Measurements from ENCODE around the gene INCA1. TPM values are rescaled to one million over a fixed set of nuclear protein-coding genes. Genes with fewer than 3 reads are reported as not detected.

INCA1 gene
- total RNA-seq, 2 donors from 2014 or later = 0.99 to 1.7 TPM

- Mint-ChIP-seq H3K36me3 (ENCODE audit: low read depth) (peaks cover 48% of the 10 kb centered on the region), H3K27ac (peak overlapping the region; percentile 89), H3K9me3 (no peaks in the 10 kb centered on the region), H3K4me3 (peak overlapping the region; percentile 93), H3K27me3 (ENCODE audit: insufficient read depth) (no peaks in the 10 kb centered on the region), H3K4me1 (peaks cover 28% of the 10 kb centered on the region)
- Histone ChIP-seq H3K9me3 (ENCODE audit: control insufficient read depth, low read length) (no peaks in the 10 kb centered on the region), H3K36me3 (ENCODE audit: control insufficient read depth, insufficient read depth, low read length) (peaks cover 47% of the 10 kb centered on the region), H3K4me3 (ENCODE audit: low read length) (no peak overlapping the region), H3K9ac (ENCODE audit: extremely low read depth, low read length, poor library complexity, severe bottlenecking) (no peak overlapping the region), H3K27me3 (ENCODE audit: control insufficient read depth, insufficient read depth, low read length, poor library complexity, severe bottlenecking) (no peaks in the 10 kb centered on the region), H3K4me1 (ENCODE audit: control insufficient read depth, insufficient read depth, low read length) (peaks cover 10% of the 10 kb centered on the region), H3K27ac (ENCODE audit: low read depth, low read length) (no peak overlapping the region)
- WGBS, 2 experiments (ENCODE audit: insufficient coverage in 1 of 2, insufficient read length in 1 of 2) = 90 to 92% methylated on average over 1 to 8 of the region's 8 CpGs
- TF ChIP-seq CTCF (conservative IDR thresholded peaks at IDR 0.05) = no peak
- peak; percentile 60 for DNase-seq
Measured at GRCh38 chr17:4944554-4945175, 52.7 kb downstream of the INCA1 start.

- Histone ChIP-seq H3K9ac (ENCODE audit: extremely low read depth, low read length, poor library complexity, severe bottlenecking) (no peak overlapping the region), H3K36me3 (ENCODE audit: control insufficient read depth, insufficient read depth, low read length) (peaks cover 47% of the 10 kb centered on the region), H3K27me3 (ENCODE audit: control insufficient read depth, insufficient read depth, low read length, poor library complexity, severe bottlenecking) (no peaks in the 10 kb centered on the region), H3K9me3 (ENCODE audit: control insufficient read depth, low read length) (no peaks in the 10 kb centered on the region), H3K27ac (ENCODE audit: low read depth, low read length) (no peak overlapping the region), H3K4me1 (ENCODE audit: control insufficient read depth, insufficient read depth, low read length) (peaks cover 10% of the 10 kb centered on the region), H3K4me3 (ENCODE audit: low read length) (no peak overlapping the region)
- no peak for TF ChIP-seq CTCF (conservative IDR thresholded peaks at IDR 0.05)
- H3K4me1 Mint-ChIP-seq = peaks cover 30% of the 10 kb centered on the region
- peaks cover 48% of the 10 kb centered on the region for H3K36me3 Mint-ChIP-seq (ENCODE audit: low read depth)
- H3K4me3 Mint-ChIP-seq = no peak overlapping the region
- H3K27ac Mint-ChIP-seq = peak overlapping the region; percentile 89
- 93 to 100% methylated on average over 1 to 3 of the region's 3 CpGs for WGBS, 2 experiments (ENCODE audit: insufficient coverage in 1 of 2, insufficient read length in 1 of 2)
- no peaks in the 10 kb centered on the region for H3K27me3 Mint-ChIP-seq (ENCODE audit: insufficient read depth)
- no peaks in the 10 kb centered on the region for H3K9me3 Mint-ChIP-seq
- no peak for DNase-seq
Measured at GRCh38 chr17:4944163-4944553, 53.2 kb downstream of the INCA1 start.

GRCh38 chr17:4942760-4943508 lies 54.4 kb downstream of the INCA1 start:
- no peaks in the 10 kb centered on the region for H3K27me3 Mint-ChIP-seq (ENCODE audit: insufficient read depth)
- H3K9me3 Mint-ChIP-seq = no peaks in the 10 kb centered on the region
- no peak for TF ChIP-seq CTCF (conservative IDR thresholded peaks at IDR 0.05)
- peaks cover 40% of the 10 kb centered on the region for H3K4me1 Mint-ChIP-seq
- H3K4me3 Mint-ChIP-seq = peak overlapping the region; percentile 94
- H3K9me3 ChIP-seq (ENCODE audit: control insufficient read depth, low read length) = no peaks in the 10 kb centered on the region
- no peak overlapping the region for H3K4me3 ChIP-seq (ENCODE audit: low read length)
- H3K4me1 ChIP-seq (ENCODE audit: control insufficient read depth, insufficient read depth, low read length) = peaks cover 16% of the 10 kb centered on the region
- peak overlapping the region; percentile 10 for H3K27ac Mint-ChIP-seq
- H3K27me3 ChIP-seq (ENCODE audit: control insufficient read depth, insufficient read depth, low read length, poor library complexity, severe bottlenecking) = no peaks in the 10 kb centered on the region
- peaks cover 51% of the 10 kb centered on the region for H3K36me3 ChIP-seq (ENCODE audit: control insufficient read depth, insufficient read depth, low read length)
- no peak overlapping the region for H3K9ac ChIP-seq (ENCODE audit: extremely low read depth, low read length, poor library complexity, severe bottlenecking)
- WGBS, 2 experiments (ENCODE audit: insufficient coverage in 1 of 2, insufficient read length in 1 of 2) = 92 to 93% methylated on average over 10 to 13 of the region's 13 CpGs
- peaks cover 51% of the 10 kb centered on the region for H3K36me3 Mint-ChIP-seq (ENCODE audit: low read depth)
- no peak overlapping the region for H3K27ac ChIP-seq (ENCODE audit: low read depth, low read length)
- no peak for DNase-seq
